Caco-2 (cell line): ENCODE data around the gene ABL1. TPM values are rescaled to one million over a fixed set of nuclear protein-coding genes. Genes with fewer than 3 reads are reported as not detected.

ENCODE experiments used
- BruUV-seq: library from RNA; stranded (reverse); fragments of 400-500 nt; replicated peaks from 2 replicates; lab custom pipeline; 2021; lab: Mats Ljungman, UMichigan
- CTCF ChIA-PET: fragments of 300-600 bp; sonication (Branson Sonifier 250); formaldehyde crosslinking; loops from one replicate; lab custom pipeline; 2022; ENCODE audit warnings: antibody characterized with exemption; lab: Charles Lee
- POLR2A ChIA-PET: fragments of 300-600 bp; sonication (Branson Sonifier 250); formaldehyde crosslinking; loops from one replicate; lab custom pipeline; 2022; ENCODE audit warnings: antibody characterized with exemption; lab: Charles Lee
- DNase-seq, 2 experiments: peaks; one replicate each; pipeline versions ENCODE4 v3.0.0 to v3.0.0-alpha.2; 2020 to 2022
- H3K27me3 ChIP-seq: replicated peaks from 2 replicates; pipeline ENCODE4 v1.6.0; 2011; ENCODE audit warnings: low read length; ENCODE audit not compliant: control insufficient read depth, insufficient read depth
- H3K36me3 ChIP-seq: 2 replicates; pipeline ENCODE4 v1.5.1; 2011; ENCODE audit warnings: low read length; ENCODE audit not compliant: control insufficient read depth, insufficient read depth
- H3K4me1 ChIP-seq: fragments of 250-450 bp; sonication (Bioruptor Pico); 2 replicates; pipeline ENCODE4 v1.5.1; 2020; ENCODE audit warnings: mild to moderate bottlenecking
- H3K4me3 ChIP-seq: 2 replicates; pipeline ENCODE4 v1.5.1; 2011; ENCODE audit warnings: low read depth, mild to moderate bottlenecking, control low read depth, low read length
- H3K9me3 ChIP-seq: fragments of 250-450 bp; sonication (Bioruptor Pico); 2 replicates; pipeline ENCODE4 v1.5.1; 2020; ENCODE audit warnings: mild to moderate bottlenecking, moderate library complexity
- H3K27ac Mint-ChIP-seq: one replicate; pipeline ENCODE4 v1.8.0; 2022; ENCODE audit warnings: mixed read lengths; ENCODE audit not compliant: unreplicated experiment
- H3K27me3 Mint-ChIP-seq: one replicate; pipeline ENCODE4 v1.8.0; 2022; ENCODE audit warnings: mixed read lengths; ENCODE audit not compliant: insufficient read depth, unreplicated experiment
- H3K36me3 Mint-ChIP-seq: one replicate; pipeline ENCODE4 v1.8.0; 2022; ENCODE audit warnings: mild to moderate bottlenecking, mixed read lengths; ENCODE audit not compliant: insufficient read depth, unreplicated experiment
- H3K4me1 Mint-ChIP-seq: one replicate; pipeline ENCODE4 v1.8.0; 2022; ENCODE audit warnings: low read depth, mixed read lengths; ENCODE audit not compliant: unreplicated experiment
- H3K4me3 Mint-ChIP-seq: one replicate; pipeline ENCODE4 v1.8.0; 2022; ENCODE audit warnings: mild to moderate bottlenecking, moderate library complexity, mixed read lengths; ENCODE audit not compliant: unreplicated experiment
- H3K9me3 Mint-ChIP-seq: one replicate; pipeline ENCODE4 v1.8.0; 2022; ENCODE audit warnings: mixed read lengths; ENCODE audit not compliant: unreplicated experiment
- intact Hi-C: fragments of 100-400 bp; cut with micrococcal nuclease; formaldehyde crosslinking; loops from one replicate; pipeline ENCODE4 v1.10.0; 2022; ENCODE audit not compliant: unreplicated experiment
- total RNA-seq: library from RNA; stranded (reverse); gene quantifications from 2 replicates; pipeline ENCODE4 v1.2.3, GENCODE V29; 2022
- TF ChIP-seq, protein P1 (sequence below), 2 experiments: fragments of 200-600 bp in 1 of 2; IDR thresholded peaks; 1 replicate in 1 of 2; 2 replicates in 1 of 2; pipeline versions ENCODE4 v1.5.1 to v1.8.0; 2011 to 2022; ENCODE audit warnings: antibody characterized with exemption in 1 of 2, control low read depth in 1 of 2, inconsistent platforms in 1 of 2, low read depth in 1 of 2, low read length in 1 of 2, mild to moderate bottlenecking in 1 of 2, moderate library complexity in 1 of 2; ENCODE audit not compliant: insufficient read depth in 1 of 2, severe bottlenecking in 1 of 2, unreplicated experiment in 1 of 2

ABL1 gene
- total RNA-seq, 1 experiment from 2014 or later: 55.2 TPM

DNA sequence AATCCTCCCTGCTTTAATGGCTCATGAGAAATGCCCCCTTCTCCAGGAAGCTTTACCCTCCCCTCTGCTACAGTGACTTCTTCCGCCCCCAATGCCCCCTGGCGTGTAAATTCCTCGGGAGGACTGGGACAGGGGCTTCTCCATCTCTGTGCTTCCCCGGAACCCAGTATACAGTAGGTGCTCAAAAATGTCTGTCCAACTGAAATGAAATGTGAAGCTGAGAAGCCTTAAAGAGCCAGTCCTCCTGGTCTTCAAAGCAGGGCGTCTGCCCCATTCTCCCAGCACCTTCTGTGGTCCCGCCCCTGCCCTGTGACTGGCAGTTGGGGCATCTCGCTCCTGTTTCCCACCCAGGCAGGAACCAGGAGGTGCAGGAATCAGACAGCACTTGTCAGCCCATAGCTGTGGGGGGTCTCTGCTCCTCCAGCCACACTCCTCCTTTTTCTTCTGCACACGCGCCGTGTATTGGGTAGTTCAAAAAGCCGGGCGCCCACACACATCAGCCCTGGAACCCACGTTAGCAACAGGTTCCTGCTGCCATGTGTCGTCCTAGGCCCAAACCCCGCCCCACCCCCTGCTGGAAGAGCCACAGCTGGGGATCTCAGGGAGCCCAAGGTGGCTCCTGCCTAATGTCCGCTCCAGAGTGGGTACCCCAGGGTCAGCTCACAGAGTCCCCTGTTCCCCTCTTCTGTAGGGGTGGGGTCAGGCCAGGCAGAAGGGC, 88.0 kb downstream of the ABL1 start:
- Mint-ChIP-seq H3K9me3 (no peaks in the 10 kb centered on the region), H3K4me3 (no peak overlapping the region), H3K27ac (no peak overlapping the region), H3K36me3 (no peaks in the 10 kb centered on the region), H3K27me3 (peaks cover 12% of the 10 kb centered on the region), H3K4me1 (no peaks in the 10 kb centered on the region)
- DNase-seq: no peak
- no TSS peak for BruUV-seq
- Histone ChIP-seq H3K4me1 (no peaks in the 10 kb centered on the region), H3K9me3 (no peaks in the 10 kb centered on the region), H3K27me3 (no peaks in the 10 kb centered on the region; the same call in 1 of the 2 replicates), H3K36me3 (no peaks in the 10 kb centered on the region), H3K4me3 (no peak overlapping the region)
- TF ChIP-seq, protein P1, sequence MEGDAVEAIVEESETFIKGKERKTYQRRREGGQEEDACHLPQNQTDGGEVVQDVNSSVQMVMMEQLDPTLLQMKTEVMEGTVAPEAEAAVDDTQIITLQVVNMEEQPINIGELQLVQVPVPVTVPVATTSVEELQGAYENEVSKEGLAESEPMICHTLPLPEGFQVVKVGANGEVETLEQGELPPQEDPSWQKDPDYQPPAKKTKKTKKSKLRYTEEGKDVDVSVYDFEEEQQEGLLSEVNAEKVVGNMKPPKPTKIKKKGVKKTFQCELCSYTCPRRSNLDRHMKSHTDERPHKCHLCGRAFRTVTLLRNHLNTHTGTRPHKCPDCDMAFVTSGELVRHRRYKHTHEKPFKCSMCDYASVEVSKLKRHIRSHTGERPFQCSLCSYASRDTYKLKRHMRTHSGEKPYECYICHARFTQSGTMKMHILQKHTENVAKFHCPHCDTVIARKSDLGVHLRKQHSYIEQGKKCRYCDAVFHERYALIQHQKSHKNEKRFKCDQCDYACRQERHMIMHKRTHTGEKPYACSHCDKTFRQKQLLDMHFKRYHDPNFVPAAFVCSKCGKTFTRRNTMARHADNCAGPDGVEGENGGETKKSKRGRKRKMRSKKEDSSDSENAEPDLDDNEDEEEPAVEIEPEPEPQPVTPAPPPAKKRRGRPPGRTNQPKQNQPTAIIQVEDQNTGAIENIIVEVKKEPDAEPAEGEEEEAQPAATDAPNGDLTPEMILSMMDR (IDR thresholded peaks at IDR 0.05; ENCODE audit: insufficient read depth in 1 of 2, low read depth in 1 of 2, low read length in 1 of 2, severe bottlenecking in 1 of 2, unreplicated experiment in 1 of 2): no peak
- intact Hi-C loops: no loop called here
- ChIA-PET CTCF (no interaction called here), POLR2A (no interaction called here)

DNA sequence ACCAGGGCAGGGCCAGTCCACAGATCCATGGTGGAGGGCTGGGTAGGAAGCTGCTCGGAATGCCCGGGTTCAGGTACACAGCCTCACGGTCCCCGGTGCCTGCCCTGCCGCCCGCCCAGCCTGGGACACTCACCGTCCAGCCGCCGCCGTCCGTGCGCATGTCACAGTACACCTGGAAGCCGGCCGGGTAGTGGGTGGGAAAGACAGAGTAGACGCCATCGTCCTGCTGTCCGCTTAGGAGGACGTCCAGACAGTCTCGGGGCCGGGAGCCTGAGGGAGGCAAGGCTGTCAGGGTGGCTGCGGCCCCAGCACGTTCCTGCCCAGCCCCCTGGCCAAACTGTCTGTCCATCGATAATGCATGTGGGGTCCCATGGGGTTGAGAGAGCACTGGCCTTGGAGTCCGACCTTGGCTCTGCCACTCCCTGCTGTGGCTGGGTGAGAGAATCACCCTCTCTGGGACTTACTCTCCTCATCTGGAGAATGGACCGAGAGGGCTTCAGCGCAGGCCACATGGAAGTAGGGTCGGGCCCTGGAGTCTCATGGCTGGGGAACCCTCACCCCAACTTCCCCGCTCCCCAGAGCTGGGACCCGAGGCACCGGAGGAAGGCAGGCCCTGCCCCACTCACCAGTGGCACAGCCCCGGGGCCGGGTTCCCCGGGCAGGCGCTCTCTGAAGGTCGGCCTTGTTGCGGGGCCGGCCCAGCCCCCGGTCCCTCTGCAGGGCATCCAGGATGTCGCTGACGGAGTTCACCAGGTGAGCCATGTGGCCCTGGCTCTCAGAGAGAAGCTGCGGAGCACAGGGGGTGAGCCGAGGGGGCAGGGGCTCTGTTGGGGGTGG, 88.8 kb downstream of the ABL1 start:
- Histone ChIP-seq H3K36me3 (no peaks in the 10 kb centered on the region), H3K4me3 (no peak overlapping the region), H3K27me3 (no peaks in the 10 kb centered on the region; the same call in 1 of the 2 replicates), H3K9me3 (no peaks in the 10 kb centered on the region), H3K4me1 (no peaks in the 10 kb centered on the region)
- peaks cover 12% of the 10 kb centered on the region for H3K27me3 Mint-ChIP-seq
- BruUV-seq: no TSS peak
- TF ChIP-seq, protein P1 (IDR thresholded peaks at IDR 0.05; ENCODE audit: insufficient read depth in 1 of 2, low read depth in 1 of 2, low read length in 1 of 2, severe bottlenecking in 1 of 2, unreplicated experiment in 1 of 2): no peak
- intact Hi-C loops: no loop called here
- no peaks in the 10 kb centered on the region for H3K36me3 Mint-ChIP-seq
- no peaks in the 10 kb centered on the region for H3K4me1 Mint-ChIP-seq
- no peaks in the 10 kb centered on the region for H3K9me3 Mint-ChIP-seq
- DNase-seq: no peak
- ChIA-PET POLR2A (no interaction called here), CTCF (no interaction called here)
- no peak overlapping the region for H3K27ac Mint-ChIP-seq
- no peak overlapping the region for H3K4me3 Mint-ChIP-seq

DNA sequence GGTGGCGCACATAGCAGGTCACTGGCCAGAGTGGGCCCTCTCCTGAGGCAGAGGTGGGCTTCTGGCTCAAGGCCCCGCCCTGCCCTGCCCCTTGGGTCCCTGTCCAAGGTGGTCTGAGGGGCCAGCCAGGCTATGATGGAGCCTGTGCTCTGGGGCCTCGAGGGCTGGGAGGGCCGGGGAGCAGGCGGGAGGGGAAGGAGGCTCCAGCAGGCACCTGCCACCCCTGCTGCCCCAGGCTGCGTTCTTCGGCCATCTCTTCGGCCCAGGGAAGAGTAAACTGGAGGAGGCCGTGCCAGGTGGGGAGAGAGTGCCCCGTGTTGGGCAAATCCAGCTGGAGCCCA, 89.4 kb downstream of the ABL1 start:
- DNase-seq: no peak
- H3K4me1 Mint-ChIP-seq: no peaks in the 10 kb centered on the region
- H3K4me3 Mint-ChIP-seq: no peak overlapping the region
- ChIA-PET CTCF (no interaction called here), POLR2A (no interaction called here)
- Histone ChIP-seq H3K36me3 (no peaks in the 10 kb centered on the region), H3K4me1 (no peaks in the 10 kb centered on the region), H3K27me3 (no peaks in the 10 kb centered on the region; the same call in 1 of the 2 replicates), H3K4me3 (no peak overlapping the region), H3K9me3 (no peaks in the 10 kb centered on the region)
- H3K9me3 Mint-ChIP-seq: no peaks in the 10 kb centered on the region
- no peaks in the 10 kb centered on the region for H3K36me3 Mint-ChIP-seq
- peaks cover 12% of the 10 kb centered on the region for H3K27me3 Mint-ChIP-seq
- H3K27ac Mint-ChIP-seq: no peak overlapping the region
- TF ChIP-seq, protein P1 (IDR thresholded peaks at IDR 0.05; ENCODE audit: insufficient read depth in 1 of 2, low read depth in 1 of 2, low read length in 1 of 2, severe bottlenecking in 1 of 2, unreplicated experiment in 1 of 2): no peak
- intact Hi-C loops: no loop called here
- no TSS peak for BruUV-seq
